Kidney (tissue), 14 donors: Measurements from ENCODE around the gene ADSS1. TPM values are rescaled to one million over a fixed set of nuclear protein-coding genes. Genes with fewer than 3 reads are reported as not detected.

Experiments
- DNase-seq, 5 donors: peaks; one replicate each; pipeline ENCODE4 v3.0.0-alpha.2; 2013 to 2020
- FAIRE-seq: peaks from 2 replicates; lab custom pipeline; 2012; peaks lifted over from hg19 to GRCh38; lab: Jason Lieb, UNC
- H3K27ac ChIP-seq, 2 donors: one replicate each; pipeline ENCODE4 v1.7.0; 2013; ENCODE audit warnings: low read depth in 2 of 2, low read length in 2 of 2, inconsistent platforms in 1 of 2
- H3K27me3 ChIP-seq: one replicate; pipeline ENCODE4 v1.7.1; 2013; ENCODE audit warnings: low read length, inconsistent platforms; ENCODE audit not compliant: control insufficient read depth, insufficient read depth
- H3K36me3 ChIP-seq, 3 donors: one replicate each; pipeline versions ENCODE4 v1.7.0 to v1.7.1; 2013; ENCODE audit warnings: low read length in 3 of 3, control low read depth in 1 of 3, inconsistent platforms in 1 of 3; ENCODE audit not compliant: insufficient read depth in 3 of 3, control insufficient read depth in 2 of 3
- H3K4me1 ChIP-seq, 3 donors: one replicate each; pipeline versions ENCODE4 v1.7.0 to v1.7.1; 2013; ENCODE audit warnings: low read length in 3 of 3, inconsistent platforms in 1 of 3, low read depth in 1 of 3; ENCODE audit not compliant: control insufficient read depth in 2 of 3, insufficient read depth in 2 of 3
- H3K4me3 ChIP-seq, 3 donors: one replicate each; pipeline versions ENCODE4 v1.7.0 to v1.8.1; 2013; ENCODE audit warnings: low read length in 3 of 3, control low read depth in 1 of 3, inconsistent platforms in 1 of 3
- H3K9ac ChIP-seq, 3 donors: one replicate each; pipeline versions ENCODE4 v1.7.0 to v1.7.1; 2013; ENCODE audit warnings: low read length in 3 of 3, control low read depth in 1 of 3, inconsistent platforms in 1 of 3
- H3K9me3 ChIP-seq, 3 donors: one replicate each; pipeline versions ENCODE4 v1.7.0 to v1.7.1; 2013; ENCODE audit warnings: low read length in 3 of 3, control low read depth in 1 of 3, inconsistent platforms in 1 of 3; ENCODE audit not compliant: control insufficient read depth in 2 of 3, insufficient read depth in 1 of 3
- CTCF ChIP-seq: IDR thresholded peaks from 3 replicates; pipeline ENCODE4 v1.5.1; 2012; ENCODE audit warnings: mild to moderate bottlenecking, moderate library complexity, borderline replicate concordance; ENCODE audit not compliant: insufficient read depth; ENCODE audit errors: extremely low read depth
- intact Hi-C: fragments of 100-400 bp; cut with DNase I; formaldehyde crosslinking; loops from one replicate; pipeline ENCODE4 v1.11.1; 2022
- polyA plus RNA-seq: library from polyadenylated mRNA; stranded (reverse); fragments of 350-450 nt; fragmentation: Illumina TruSeq; extraction: RNeasy Lipid Tissue Mini Kit (QIAGEN cat#74804); gene quantifications from one replicate; pipeline ENCODE4 v1.2.3, GENCODE V29; 2014; ENCODE audit warnings: low read depth, low replicate concordance; ENCODE audit not compliant: insufficient read depth
- total RNA-seq: library from RNA; stranded (reverse); fragmentation: NEBNext Ultra II Directional; extraction: Animal tissue kit (Norgen Biotek cat#: 25700); gene quantifications from one replicate; pipeline ENCODE4 v1.2.1, GENCODE V29; 2021
- donor health status: control.
- donor health status: control.
- donor health status: control.
- donor health status: control.
- donor health status: control.
- donor health status: DM: yes; HTN: yes; CAD: no.
- donor health status: Normal renal cell carcinoma (clear cell type).

The ADSS1 gene
- total and polyA plus RNA-seq, 2 donors from 2014 or later: 7.5 to 16.5 TPM

DNA sequence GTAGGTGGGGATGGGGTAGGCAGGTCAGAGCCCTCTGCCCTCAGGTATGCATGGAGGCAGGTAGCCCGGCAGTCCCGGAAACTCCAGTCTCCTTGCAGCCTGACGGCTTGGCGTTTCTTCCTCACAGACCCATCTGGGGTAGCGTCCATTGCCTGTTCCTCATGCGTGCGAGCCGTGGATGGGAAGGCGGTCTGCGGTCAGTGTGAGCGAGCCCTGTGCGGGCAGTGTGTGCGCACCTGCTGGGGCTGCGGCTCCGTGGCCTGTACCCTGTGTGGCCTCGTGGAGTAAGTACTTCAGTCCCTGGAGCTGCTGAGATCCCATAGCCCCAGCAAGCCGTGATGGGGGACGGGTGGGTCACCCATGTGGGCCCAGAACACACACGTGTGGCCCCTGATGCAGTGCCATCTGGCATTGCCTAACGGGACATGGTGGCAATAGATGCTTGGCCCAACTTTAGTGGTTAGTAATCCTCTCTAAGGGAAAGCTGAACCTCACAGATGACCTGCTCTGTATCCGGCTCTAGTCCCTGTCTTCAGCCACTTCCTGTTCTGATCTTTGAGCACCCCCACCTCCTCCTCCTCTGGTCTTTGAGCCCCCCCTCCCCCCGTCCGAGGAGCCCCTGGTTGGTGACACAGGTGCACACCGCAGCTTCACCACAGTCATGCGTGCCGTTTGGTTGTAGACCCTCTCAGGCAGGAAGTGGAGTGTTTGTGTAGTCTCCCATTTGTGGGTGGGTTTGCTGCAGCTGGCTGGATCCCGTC lies 32.6 kb downstream of the ADSS1 start:
- Histone ChIP-seq H3K36me3 (peaks cover 2 to 26% (median 21%) of the 10 kb centered on the region in 3 donors), H3K27me3 (no peaks in the 10 kb centered on the region), H3K27ac (no peak overlapping the region), H3K4me1 (peaks cover 0 to 14% (median 10%) of the 10 kb centered on the region in 3 donors), H3K9ac (no peak overlapping the region), H3K4me3 (no peak overlapping the region), H3K9me3 (no peaks in the 10 kb centered on the region)
- DNase-seq: peak in 1 of 5 donors; percentile 52
- no peak for TF ChIP-seq CTCF
- intact Hi-C loops: no loop called here
- no peak for FAIRE-seq

DNA sequence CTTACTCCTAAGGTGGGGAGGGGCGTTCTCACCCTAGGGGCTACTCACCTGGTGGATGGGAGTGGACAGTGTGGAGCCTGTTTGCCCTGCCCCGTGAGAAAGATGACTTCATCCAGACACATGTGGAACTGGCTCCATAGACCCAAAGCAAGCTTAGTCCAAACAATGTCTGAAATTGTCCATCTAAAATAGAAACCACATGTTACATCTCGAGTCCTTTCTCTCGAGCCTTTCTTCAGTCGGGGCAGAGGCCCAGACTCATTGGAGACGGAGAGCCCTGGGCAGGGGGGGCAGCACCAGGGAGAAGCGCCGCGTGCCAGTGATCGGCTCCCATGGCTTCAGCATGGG lies 33.2 kb downstream of the ADSS1 start:
- no peak overlapping the region for H3K9ac ChIP-seq
- no peak for FAIRE-seq
- TF ChIP-seq CTCF: no peak
- peak in 1 of 5 donors; percentile 62 for DNase-seq
- no peak overlapping the region for H3K27ac ChIP-seq
- intact Hi-C loops: no loop called here
- H3K4me1 ChIP-seq: peaks cover 0 to 14% (median 10%) of the 10 kb centered on the region in 3 donors
- peaks cover 2 to 26% (median 21%) of the 10 kb centered on the region in 3 donors for H3K36me3 ChIP-seq
- no peak overlapping the region for H3K4me3 ChIP-seq
- H3K27me3 ChIP-seq: no peaks in the 10 kb centered on the region
- no peaks in the 10 kb centered on the region for H3K9me3 ChIP-seq

DNA sequence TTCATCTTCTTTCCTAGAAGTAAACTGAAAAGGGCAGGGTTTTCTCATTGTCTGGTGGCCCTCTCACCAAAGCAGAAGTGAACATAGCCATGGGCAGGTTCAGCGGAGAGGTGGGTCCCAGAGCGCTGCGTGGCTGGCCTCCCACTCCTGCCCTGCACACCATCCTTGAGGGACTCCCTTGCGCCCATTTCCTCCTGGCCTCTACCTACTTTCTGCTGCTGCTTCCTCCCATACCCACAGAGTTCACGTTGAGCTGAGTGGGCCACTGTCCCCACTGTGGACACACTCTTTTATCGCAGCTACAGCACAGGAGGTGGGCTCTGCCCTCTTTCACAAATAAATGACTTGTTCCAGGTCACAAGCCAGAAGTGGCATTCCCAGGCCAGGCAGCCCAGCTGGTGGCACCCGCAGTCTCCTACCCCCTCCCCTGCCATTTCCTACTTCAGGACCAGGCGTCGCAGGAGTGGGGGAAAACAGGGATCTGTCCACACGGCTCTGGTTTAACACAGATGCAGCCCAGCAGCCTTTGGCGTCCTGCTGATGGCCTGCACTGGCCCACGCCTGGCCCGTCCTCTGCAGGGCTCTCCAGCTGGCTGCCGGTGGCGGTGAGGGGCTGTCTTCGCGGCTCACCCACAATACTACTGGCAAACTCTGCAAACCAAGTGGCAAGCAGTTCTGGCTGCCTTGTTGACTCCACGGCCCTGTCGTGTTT lies 33.8 kb downstream of the ADSS1 start:
- DNase-seq (peak in 1 of 5 donors; percentile 54), FAIRE-seq (no peak)

More for the DNA sequence above, 33.8 kb downstream of the ADSS1 start:
- intact Hi-C loops: no loop called here
- Histone ChIP-seq H3K27ac (no peak overlapping the region), H3K9me3 (no peaks in the 10 kb centered on the region), H3K36me3 (peaks cover 2 to 26% (median 21%) of the 10 kb centered on the region in 3 donors), H3K9ac (no peak overlapping the region), H3K4me1 (peaks cover 0 to 14% (median 10%) of the 10 kb centered on the region in 3 donors), H3K27me3 (no peaks in the 10 kb centered on the region), H3K4me3 (no peak overlapping the region)
- no peak for TF ChIP-seq CTCF
